CD4-positive, alpha-beta memory T cell (primary cell): ENCODE results near the gene CACNA1D. TPM values are rescaled to one million over a fixed set of nuclear protein-coding genes. Genes with fewer than 3 reads are reported as not detected.

ENCODE experiments used
- CTCF ChIA-PET: fragments of 350-600 bp; sonication (Branson Sonifier 250); formaldehyde crosslinking; loops from one replicate; lab custom pipeline; 2021; ENCODE audit warnings: inconsistent platforms; ENCODE audit not compliant: partially characterized antibody; lab: Charles Lee
- POLR2A ChIA-PET: fragments of 350-600 bp; sonication (Branson Sonifier 250); formaldehyde crosslinking; loops from one replicate; lab custom pipeline; 2021; ENCODE audit not compliant: partially characterized antibody; lab: Charles Lee
- DNase-seq, 5 donors: peaks; one replicate each; pipeline versions ENCODE4 v3.0.0 to v3.0.0-alpha.2; 2020 to 2022; ENCODE audit warnings: mixed read lengths in 1 of 5
- H3K27ac ChIP-seq: one replicate; pipeline ENCODE4 v1.7.0; 2013; ENCODE audit warnings: low read depth, low read length
- H3K27me3 ChIP-seq: 2 replicates; pipeline ENCODE4 v1.7.0; 2013; ENCODE audit warnings: mild to moderate bottlenecking, low read length, moderate library complexity; ENCODE audit not compliant: insufficient read depth
- H3K36me3 ChIP-seq: 2 replicates; pipeline ENCODE4 v1.7.0; 2013; ENCODE audit warnings: mild to moderate bottlenecking, low read length, moderate library complexity; ENCODE audit not compliant: insufficient read depth
- H3K4me1 ChIP-seq: 2 replicates; pipeline ENCODE4 v1.7.0; 2013; ENCODE audit warnings: mild to moderate bottlenecking, low read length, moderate library complexity; ENCODE audit not compliant: insufficient read depth
- H3K4me3 ChIP-seq, 2 donors: one replicate each; pipeline ENCODE4 v1.7.0; 2013; ENCODE audit warnings: low read length in 2 of 2, mild to moderate bottlenecking in 1 of 2
- H3K9me3 ChIP-seq, 2 donors: one replicate each; pipeline ENCODE4 v1.7.0; 2013; ENCODE audit warnings: low read length in 2 of 2, control low read depth in 1 of 2; ENCODE audit not compliant: control insufficient read depth in 1 of 2
- H3K27ac Mint-ChIP-seq, 7 donors: one replicate each; pipeline ENCODE4 v1.8.0; 2020 to 2021; ENCODE audit warnings: mixed read lengths in 7 of 7, mild to moderate bottlenecking in 6 of 7, inconsistent platforms in 3 of 7, moderate library complexity in 3 of 7
- H3K27me3 Mint-ChIP-seq, 2 donors: one replicate each; pipeline ENCODE4 v1.8.0; 2020 to 2021; ENCODE audit warnings: mixed read lengths in 2 of 2
- H3K36me3 Mint-ChIP-seq, 2 donors: one replicate each; pipeline ENCODE4 v1.8.0; 2020 to 2021; ENCODE audit warnings: mixed read lengths in 2 of 2, inconsistent platforms in 1 of 2, mild to moderate bottlenecking in 1 of 2
- H3K4me1 Mint-ChIP-seq, 4 donors: one replicate each; pipeline ENCODE4 v1.8.0; 2020 to 2021; ENCODE audit warnings: mixed read lengths in 4 of 4, mild to moderate bottlenecking in 1 of 4
- H3K4me3 Mint-ChIP-seq, 8 donors: one replicate each; pipeline ENCODE4 v1.8.0; 2020 to 2021; ENCODE audit warnings: mixed read lengths in 8 of 8, mild to moderate bottlenecking in 7 of 8, moderate library complexity in 6 of 8, inconsistent platforms in 3 of 8
- H3K9me3 Mint-ChIP-seq, 8 donors: one replicate each; pipeline ENCODE4 v1.8.0; 2020 to 2021; ENCODE audit warnings: mixed read lengths in 8 of 8, mild to moderate bottlenecking in 5 of 8, inconsistent platforms in 3 of 8, moderate library complexity in 1 of 8
- intact Hi-C: fragments of 100-400 bp; cut with micrococcal nuclease; formaldehyde crosslinking; loops from one replicate; pipeline ENCODE4 v1.15.1; 2023
- polyA plus RNA-seq, 2 donors: library from polyadenylated mRNA; unstranded; fragments of 300-500 nt; fragmentation: Illumina TruSeq; gene quantifications; one replicate each; pipeline ENCODE4 v1.2.3, GENCODE V29; 2021
- total RNA-seq, 2 experiments: library from RNA; stranded (reverse); gene quantifications; one replicate each; pipeline ENCODE4 v1.2.3, GENCODE V29; 2021

The CACNA1D gene
- total and polyA plus RNA-seq, 4 experiments from 2014 or later: 0.06 TPM; not detected in 3

GRCh38 chr3:53595660-53596059 lies 101.2 kb downstream of the CACNA1D start:
- H3K4me1 Mint-ChIP-seq: peaks cover 0 to 2% (median 0%) of the 10 kb centered on the region in 4 donors
- no peak overlapping the region for H3K27ac Mint-ChIP-seq
- peaks cover 0 to 3% (median 0%) of the 10 kb centered on the region in 8 donors for H3K9me3 Mint-ChIP-seq
- Histone ChIP-seq H3K4me1 (peaks cover 4% of the 10 kb centered on the region), H3K27me3 (no peaks in the 10 kb centered on the region), H3K4me3 (no peak overlapping the region), H3K27ac (no peak overlapping the region), H3K9me3 (no peaks in the 10 kb centered on the region), H3K36me3 (no peaks in the 10 kb centered on the region)
- POLR2A ChIA-PET: no interaction called here
- intact Hi-C loops: no loop called here
- no peak overlapping the region for H3K4me3 Mint-ChIP-seq
- peaks cover 3 to 9% of the 10 kb centered on the region in 2 donors for H3K27me3 Mint-ChIP-seq
- no peak for DNase-seq
- CTCF ChIA-PET: no interaction called here
- no peaks in the 10 kb centered on the region for H3K36me3 Mint-ChIP-seq

GRCh38 chr3:53597136-53597915 lies 102.9 kb downstream of the CACNA1D start:
- Histone ChIP-seq H3K36me3 (no peaks in the 10 kb centered on the region), H3K9me3 (no peaks in the 10 kb centered on the region), H3K27ac (no peak overlapping the region), H3K4me3 (no peak overlapping the region), H3K4me1 (peaks cover 4% of the 10 kb centered on the region), H3K27me3 (no peaks in the 10 kb centered on the region)
- DNase-seq: no peak
- peaks cover 2% of the 10 kb centered on the region in 2 donors for H3K27me3 Mint-ChIP-seq
- peaks cover 0 to 3% (median 0%) of the 10 kb centered on the region in 8 donors for H3K9me3 Mint-ChIP-seq
- H3K27ac Mint-ChIP-seq: no peak overlapping the region
- intact Hi-C loops: no loop called here
- no peaks in the 10 kb centered on the region for H3K36me3 Mint-ChIP-seq
- H3K4me3 Mint-ChIP-seq: no peak overlapping the region
- peaks cover 0 to 2% (median 0%) of the 10 kb centered on the region in 4 donors for H3K4me1 Mint-ChIP-seq
- CTCF ChIA-PET: no interaction called here
- POLR2A ChIA-PET: no interaction called here

GRCh38 chr3:53599771-53600170 lies 105.4 kb downstream of the CACNA1D start:
- Mint-ChIP-seq H3K36me3 (no peaks in the 10 kb centered on the region), H3K9me3 (no peaks in the 10 kb centered on the region), H3K27ac (no peak overlapping the region), H3K4me3 (no peak overlapping the region), H3K27me3 (peaks cover 2% of the 10 kb centered on the region in 2 donors), H3K4me1 (peaks cover 0 to 2% (median 0%) of the 10 kb centered on the region in 4 donors)
- intact Hi-C loops: no loop called here
- no peak for DNase-seq
- ChIA-PET CTCF (no interaction called here), POLR2A (no interaction called here)
- Histone ChIP-seq H3K4me1 (peaks cover 4% of the 10 kb centered on the region), H3K4me3 (no peak overlapping the region), H3K36me3 (no peaks in the 10 kb centered on the region), H3K27me3 (no peaks in the 10 kb centered on the region), H3K9me3 (no peaks in the 10 kb centered on the region), H3K27ac (no peak overlapping the region)

- H3K27me3 Mint-ChIP-seq: peaks cover 0 to 2% of the 10 kb centered on the region in 2 donors
- no peak overlapping the region for H3K4me3 Mint-ChIP-seq
- H3K9me3 Mint-ChIP-seq: peaks cover 0 to 13% (median 6%) of the 10 kb centered on the region in 8 donors
- Histone ChIP-seq H3K27ac (no peak overlapping the region), H3K4me1 (peaks cover under 1% of the 10 kb centered on the region), H3K9me3 (no peaks in the 10 kb centered on the region), H3K36me3 (no peaks in the 10 kb centered on the region), H3K4me3 (no peak overlapping the region), H3K27me3 (no peaks in the 10 kb centered on the region)
- DNase-seq: no peak
- no peak overlapping the region for H3K27ac Mint-ChIP-seq
- ChIA-PET POLR2A (no interaction called here), CTCF (no interaction called here)
- H3K36me3 Mint-ChIP-seq: no peaks in the 10 kb centered on the region
- intact Hi-C loops: no loop called here
- peaks cover 0 to under 1% (median 0%) of the 10 kb centered on the region in 4 donors for H3K4me1 Mint-ChIP-seq
Measured at GRCh38 chr3:53602866-53603265, 108.5 kb downstream of the CACNA1D start.

- DNase-seq: no peak
- H3K27me3 Mint-ChIP-seq: peaks cover 0 to 2% of the 10 kb centered on the region in 2 donors
- no peaks in the 10 kb centered on the region for H3K36me3 Mint-ChIP-seq
- no peaks in the 10 kb centered on the region for H3K4me1 Mint-ChIP-seq
- intact Hi-C loops: no loop called here
- H3K27ac ChIP-seq: no peak overlapping the region
- no peaks in the 10 kb centered on the region for H3K36me3 ChIP-seq
- no peaks in the 10 kb centered on the region for H3K4me1 ChIP-seq
- ChIA-PET CTCF (no interaction called here), POLR2A (no interaction called here)
- no peak overlapping the region for H3K4me3 ChIP-seq
- no peaks in the 10 kb centered on the region for H3K9me3 ChIP-seq
- H3K27ac Mint-ChIP-seq: no peak overlapping the region
- no peak overlapping the region for H3K4me3 Mint-ChIP-seq
- H3K9me3 Mint-ChIP-seq: peaks cover 0 to 16% (median 6%) of the 10 kb centered on the region in 8 donors
- no peaks in the 10 kb centered on the region for H3K27me3 ChIP-seq
Measured at GRCh38 chr3:53604232-53604631, 109.8 kb downstream of the CACNA1D start.

- DNase-seq: no peak
- CTCF ChIA-PET: no interaction called here
- H3K9me3 Mint-ChIP-seq: peaks cover 0 to 16% (median 7%) of the 10 kb centered on the region in 8 donors
- no peak overlapping the region for H3K4me3 Mint-ChIP-seq
- no peaks in the 10 kb centered on the region for H3K9me3 ChIP-seq
- H3K27ac Mint-ChIP-seq: no peak overlapping the region
- intact Hi-C loops: no loop called here
- peaks cover 4% of the 10 kb centered on the region for H3K27me3 ChIP-seq
- H3K27me3 Mint-ChIP-seq: peaks cover 0 to 6% of the 10 kb centered on the region in 2 donors
- no peaks in the 10 kb centered on the region for H3K4me1 Mint-ChIP-seq
- POLR2A ChIA-PET: no interaction called here
- no peak overlapping the region for H3K4me3 ChIP-seq
- H3K4me1 ChIP-seq: no peaks in the 10 kb centered on the region
- H3K36me3 Mint-ChIP-seq: no peaks in the 10 kb centered on the region
- H3K36me3 ChIP-seq: no peaks in the 10 kb centered on the region
- H3K27ac ChIP-seq: no peak overlapping the region
Measured at GRCh38 chr3:53606793-53607192, 112.4 kb downstream of the CACNA1D start.

- H3K4me1 Mint-ChIP-seq: no peaks in the 10 kb centered on the region
- Histone ChIP-seq H3K36me3 (no peaks in the 10 kb centered on the region), H3K27me3 (peaks cover 4% of the 10 kb centered on the region), H3K9me3 (no peaks in the 10 kb centered on the region), H3K27ac (no peak overlapping the region), H3K4me1 (no peaks in the 10 kb centered on the region), H3K4me3 (no peak overlapping the region)
- intact Hi-C loops: no loop called here
- ChIA-PET CTCF (no interaction called here), POLR2A (no interaction called here)
- H3K36me3 Mint-ChIP-seq: no peaks in the 10 kb centered on the region
- peaks cover 15 to 18% of the 10 kb centered on the region in 2 donors for H3K27me3 Mint-ChIP-seq
- H3K27ac Mint-ChIP-seq: no peak overlapping the region
- H3K9me3 Mint-ChIP-seq: peaks cover 0 to 3% (median 2%) of the 10 kb centered on the region in 8 donors
- no peak overlapping the region for H3K4me3 Mint-ChIP-seq
- DNase-seq: no peak
Measured at GRCh38 chr3:53612508-53612907, 118.1 kb downstream of the CACNA1D start.
